Measurements from ENCODE around the gene POLE.

The POLE gene

DNA sequence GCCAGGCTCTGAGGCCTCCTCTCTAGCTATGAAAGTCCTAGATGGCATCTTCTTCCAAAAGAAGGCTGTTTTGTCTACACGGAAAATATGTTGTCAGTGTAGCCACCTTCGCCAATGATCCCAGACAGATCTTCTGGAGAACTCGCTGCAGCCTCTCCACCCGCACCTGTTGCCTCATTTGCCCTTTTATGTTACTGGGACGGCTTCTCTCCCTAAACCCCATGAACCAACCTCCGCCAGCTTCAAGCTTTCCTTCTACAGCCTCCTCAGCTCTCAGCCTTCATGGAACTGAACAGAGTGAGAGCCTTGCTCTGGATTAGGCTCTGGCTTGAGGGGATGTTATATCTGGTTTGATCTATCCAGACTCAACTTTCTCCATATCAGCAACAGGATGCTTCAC is 57.8 kb downstream of the POLE start:
- no peak for DNase-seq

DNA sequence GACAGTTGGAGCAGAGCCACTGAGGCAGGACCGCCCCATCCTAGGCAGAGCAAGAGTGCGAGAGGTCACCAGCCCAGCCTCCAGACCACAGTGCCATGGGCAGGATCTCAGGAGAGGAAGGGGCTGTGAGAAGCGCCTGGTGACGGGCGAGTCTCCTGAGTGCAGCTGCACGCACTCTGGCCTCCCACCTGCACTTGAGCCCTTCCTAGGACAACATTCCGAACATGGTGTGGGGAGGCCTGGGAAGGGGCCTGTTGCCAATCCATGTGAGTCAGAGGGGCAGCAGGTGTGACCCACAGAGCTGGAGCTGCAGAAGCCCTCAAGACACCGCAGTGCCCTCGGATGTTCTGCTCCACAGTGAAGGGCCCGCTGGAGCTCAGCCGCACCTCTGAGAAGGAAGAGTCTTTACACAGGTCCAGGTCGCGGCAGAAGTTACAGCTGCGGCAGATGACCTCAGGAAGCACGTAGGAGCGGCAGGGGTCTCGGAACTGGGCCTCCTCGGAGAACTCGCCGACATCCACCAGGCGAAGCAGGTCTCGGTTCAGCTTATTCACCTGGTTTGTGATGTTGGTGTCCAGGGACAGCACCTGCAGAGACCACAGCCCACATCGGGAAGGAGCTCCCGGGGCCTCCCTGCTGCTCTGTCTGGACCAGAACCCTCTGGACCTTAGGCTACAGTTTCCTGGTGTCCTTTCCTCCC is 61.3 kb downstream of the POLE start:
- DNase-seq: no peak

DNA sequence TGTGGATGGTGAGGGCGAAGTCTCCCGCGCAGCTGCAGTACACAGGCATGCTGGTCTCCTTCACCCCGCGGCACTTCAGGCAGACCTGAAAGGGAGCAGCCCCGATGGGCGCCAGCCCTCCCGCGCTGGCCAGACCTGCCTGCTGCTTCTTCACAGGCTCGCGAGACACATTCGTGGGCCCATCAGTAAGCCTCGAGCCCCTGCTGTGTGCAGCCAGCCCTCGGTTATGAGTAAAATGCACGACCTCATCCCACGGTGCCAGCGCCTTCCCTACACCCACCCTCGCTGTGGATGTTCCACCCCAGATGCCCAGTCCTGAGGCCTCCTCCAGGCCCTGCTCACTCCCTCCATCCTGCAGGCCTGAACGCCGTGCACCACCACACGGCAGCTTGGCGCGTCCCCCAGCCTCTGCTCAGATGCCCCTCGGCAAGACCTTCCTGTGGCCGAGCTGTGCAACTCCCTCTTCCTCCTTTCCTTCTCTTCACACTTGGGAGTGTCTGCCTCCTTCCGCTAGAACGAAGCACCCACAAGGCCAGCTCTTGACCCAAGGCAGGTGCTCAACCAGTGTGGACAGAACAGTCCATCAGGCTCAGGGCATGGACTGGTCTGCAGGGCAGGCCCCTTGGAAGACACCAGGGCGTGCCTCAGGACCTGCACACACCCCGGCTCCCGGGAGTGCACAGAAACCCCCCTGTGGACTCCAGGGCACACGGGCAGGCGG is 62.1 kb downstream of the POLE start:
- DNase-seq: no peak

DNA sequence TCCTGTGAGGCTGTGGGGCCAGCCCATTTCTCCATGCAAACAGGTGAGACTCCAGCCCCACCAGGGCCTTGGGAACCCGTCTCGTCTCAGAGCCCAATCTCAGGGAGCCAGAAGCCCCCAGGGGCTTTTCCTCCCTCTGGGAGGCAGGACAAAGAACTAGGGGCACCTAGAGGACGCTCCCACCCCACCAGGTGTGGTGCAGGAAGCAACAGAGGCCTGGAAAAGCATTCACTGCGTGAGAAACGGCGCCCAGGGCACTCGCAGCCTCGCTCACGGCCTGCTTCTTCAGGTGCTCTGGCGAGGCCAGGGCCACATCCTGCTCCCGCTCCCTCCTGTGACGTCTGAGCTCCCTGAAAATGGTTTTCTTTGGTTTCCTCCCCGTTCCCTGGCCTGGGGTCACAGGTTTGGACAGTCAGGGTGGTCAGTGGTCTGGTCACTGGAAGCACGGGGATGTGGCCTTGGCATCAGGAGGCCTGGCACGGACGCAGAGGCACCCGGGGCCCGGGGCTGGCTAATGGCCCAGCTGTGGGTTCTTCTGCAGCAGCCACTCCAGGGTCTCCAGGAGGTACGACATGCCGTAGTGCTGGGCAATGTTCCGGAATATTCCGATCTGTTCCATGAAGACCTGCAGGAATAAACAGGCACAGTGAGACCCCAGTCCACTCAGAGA is 62.8 kb downstream of the POLE start:
- DNase-seq: no peak

DNA sequence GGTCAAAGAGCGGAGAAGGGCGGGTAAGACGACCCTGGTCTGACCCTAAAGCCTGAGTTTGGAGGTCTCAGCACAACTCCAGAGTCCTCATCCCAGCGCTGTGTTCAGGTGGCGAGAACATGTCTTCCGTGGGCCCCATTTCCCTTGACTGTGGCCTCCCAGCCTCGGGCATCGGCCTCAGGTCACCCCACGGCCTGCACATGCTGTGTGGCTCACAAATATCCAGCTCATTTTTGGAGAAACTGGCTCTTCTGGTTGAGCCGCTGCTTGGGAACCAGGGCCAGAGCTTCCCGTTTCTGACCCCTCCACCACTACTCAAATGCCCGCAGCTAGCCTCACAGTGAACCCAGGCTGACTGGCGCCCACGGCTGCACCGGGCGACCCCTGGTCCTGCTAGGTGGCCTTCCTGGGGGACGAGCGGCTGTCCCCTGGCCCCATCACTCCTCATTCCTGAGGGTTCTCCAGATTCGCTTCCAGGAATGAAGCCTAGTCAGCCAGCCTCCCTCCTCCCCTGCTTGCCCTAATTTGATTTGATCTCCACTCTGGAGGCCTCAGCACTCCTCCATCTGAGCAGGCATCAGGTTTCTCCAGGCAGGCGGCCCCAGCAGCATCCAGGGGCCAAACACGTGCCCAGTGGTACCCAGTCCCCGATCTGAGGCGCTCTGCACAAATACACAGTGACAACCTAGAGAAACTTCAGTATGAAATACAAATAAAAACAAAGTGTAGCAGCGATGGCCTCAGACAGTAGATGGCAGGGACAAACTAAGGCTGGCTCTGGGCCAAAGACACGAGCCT is 63.9 kb downstream of the POLE start:
- no peak for DNase-seq

DNA sequence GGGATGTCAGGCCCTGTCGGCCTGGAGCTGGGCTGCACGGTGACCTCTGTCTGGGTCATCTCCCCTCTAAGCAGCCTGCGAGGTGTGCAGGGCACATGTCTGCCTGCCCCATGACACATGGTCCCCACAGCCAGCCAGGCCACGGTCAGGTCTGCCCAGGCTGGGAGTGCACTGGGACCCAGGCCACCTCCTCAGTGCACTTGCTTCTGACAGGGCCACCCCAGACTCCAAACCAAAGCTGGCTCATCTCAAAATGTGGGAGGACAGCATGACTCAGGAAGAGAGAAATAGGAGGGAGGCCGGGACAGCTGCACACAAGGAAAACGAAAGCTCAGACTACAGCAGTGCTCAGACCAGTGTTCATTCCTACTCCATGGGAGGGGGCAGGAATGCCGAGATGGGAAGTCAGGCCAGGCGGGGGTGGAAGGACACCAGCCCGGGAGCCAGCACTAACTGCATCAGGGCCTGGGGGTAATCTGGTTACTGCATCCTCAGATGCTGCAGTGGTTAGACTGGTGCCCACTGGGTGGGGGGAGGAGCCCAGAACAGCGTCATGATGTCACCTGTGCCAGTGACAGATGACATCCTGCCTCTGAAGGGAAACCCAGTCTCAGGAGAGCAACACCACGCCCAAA is 64.6 kb downstream of the POLE start:
- no peak for DNase-seq

DNA sequence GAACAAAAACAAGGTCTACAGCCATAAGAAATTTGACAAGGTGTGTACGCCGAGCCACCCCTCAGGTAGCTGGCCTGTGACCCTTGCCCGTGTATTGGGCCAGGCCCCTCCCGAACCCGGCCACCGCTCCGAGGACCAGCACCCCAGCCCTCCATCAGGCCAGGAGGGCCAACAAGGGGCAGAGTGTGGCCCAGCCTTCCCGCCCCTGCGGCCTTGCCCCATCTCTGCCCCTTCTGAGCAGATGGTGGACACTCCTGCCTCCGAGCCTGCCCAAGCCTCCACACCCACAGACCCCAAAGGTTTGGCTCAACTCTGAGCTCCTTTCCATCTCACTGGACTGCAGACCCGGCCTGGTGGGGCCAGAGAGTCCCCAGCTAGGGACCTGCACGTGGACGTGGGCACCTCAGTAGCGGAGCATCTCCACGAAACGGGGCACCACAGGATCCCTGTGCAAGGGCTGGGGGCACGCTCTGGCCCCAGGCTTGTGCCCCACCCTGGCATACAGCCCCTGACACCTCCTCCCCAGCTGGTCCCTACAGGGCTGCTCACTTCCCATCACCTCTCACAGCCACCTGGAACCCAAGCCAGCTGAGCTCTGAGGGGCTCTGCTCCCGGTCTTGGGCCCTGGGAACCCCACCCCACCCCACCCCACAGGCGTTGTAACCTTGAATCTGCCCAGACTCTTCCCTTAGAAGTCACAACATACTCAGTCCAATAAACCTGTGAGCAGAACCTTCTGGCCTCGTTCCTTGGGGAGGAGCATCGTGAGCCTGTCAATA is 65.3 kb downstream of the POLE start:
- DNase-seq: no peak

DNA sequence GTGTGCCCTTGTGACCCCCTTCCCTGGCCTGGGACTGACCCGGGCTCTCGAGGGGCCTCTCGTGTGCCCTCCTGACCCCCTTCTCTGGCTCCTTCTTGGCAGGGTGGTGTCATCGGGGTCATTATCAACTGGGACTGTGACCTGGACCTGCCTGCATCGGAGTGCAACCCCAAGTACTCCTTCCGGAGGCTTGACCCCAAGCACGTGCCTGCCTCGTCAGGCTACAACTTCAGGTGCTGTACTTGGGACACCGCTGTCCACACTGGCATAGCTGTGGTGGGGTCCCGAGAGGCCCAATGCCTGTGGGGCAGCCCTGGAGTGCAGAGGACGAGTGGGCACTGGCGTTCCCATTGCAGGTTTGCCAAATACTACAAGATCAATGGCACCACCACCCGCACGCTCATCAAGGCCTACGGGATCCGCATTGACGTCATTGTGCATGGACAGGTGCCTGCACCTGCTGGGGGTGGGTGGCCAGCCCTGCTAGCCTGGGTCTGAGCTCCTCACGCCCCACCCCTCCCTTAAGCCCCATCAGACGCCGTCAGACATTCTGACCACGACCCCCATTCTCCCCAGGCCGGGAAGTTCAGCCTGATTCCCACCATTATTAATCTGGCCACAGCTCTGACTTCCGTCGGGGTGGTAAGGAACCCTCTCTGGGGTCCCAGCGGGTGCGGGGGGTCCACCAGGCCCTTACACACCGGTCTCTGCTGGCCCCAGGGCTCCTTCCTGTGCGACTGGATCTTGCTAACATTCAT is 66.1 kb downstream of the POLE start:
- DNase-seq: peak in 1 of 2 experiments; percentile 10

DNA sequence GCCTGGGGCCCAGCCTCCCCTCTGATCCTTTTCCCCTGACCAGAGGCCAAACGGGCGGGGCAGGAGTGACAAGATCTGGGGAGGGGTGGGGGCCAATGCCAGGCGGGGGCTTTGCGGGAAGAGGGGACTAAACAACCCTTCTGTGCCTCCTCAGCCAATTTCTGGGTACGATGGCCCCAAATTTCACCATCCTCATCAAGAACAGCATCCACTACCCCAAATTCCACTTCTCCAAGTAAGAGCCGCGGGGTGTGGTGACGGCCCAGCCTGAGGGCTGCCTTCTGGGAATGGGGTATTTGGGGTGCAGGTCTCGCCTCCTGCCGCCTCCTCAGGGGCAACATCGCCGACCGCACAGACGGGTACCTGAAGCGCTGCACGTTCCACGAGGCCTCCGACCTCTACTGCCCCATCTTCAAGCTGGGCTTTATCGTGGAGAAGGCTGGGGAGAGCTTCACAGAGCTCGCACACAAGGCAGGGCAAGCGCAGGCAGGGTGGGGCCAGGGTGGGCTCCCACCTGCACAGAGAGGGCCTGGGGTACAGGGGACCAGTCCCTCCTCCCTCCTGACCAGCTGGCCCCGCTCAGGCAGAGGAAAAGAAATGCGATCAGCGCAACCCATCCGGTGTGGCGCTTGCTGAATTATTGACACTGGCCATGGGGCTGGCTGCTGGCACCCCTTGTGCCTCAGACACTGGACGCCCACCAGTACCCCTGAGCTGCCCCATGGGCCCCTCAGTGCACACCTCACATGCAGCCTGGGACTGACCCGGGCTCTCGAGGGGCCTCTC is 66.8 kb downstream of the POLE start:
- no peak for DNase-seq

DNA sequence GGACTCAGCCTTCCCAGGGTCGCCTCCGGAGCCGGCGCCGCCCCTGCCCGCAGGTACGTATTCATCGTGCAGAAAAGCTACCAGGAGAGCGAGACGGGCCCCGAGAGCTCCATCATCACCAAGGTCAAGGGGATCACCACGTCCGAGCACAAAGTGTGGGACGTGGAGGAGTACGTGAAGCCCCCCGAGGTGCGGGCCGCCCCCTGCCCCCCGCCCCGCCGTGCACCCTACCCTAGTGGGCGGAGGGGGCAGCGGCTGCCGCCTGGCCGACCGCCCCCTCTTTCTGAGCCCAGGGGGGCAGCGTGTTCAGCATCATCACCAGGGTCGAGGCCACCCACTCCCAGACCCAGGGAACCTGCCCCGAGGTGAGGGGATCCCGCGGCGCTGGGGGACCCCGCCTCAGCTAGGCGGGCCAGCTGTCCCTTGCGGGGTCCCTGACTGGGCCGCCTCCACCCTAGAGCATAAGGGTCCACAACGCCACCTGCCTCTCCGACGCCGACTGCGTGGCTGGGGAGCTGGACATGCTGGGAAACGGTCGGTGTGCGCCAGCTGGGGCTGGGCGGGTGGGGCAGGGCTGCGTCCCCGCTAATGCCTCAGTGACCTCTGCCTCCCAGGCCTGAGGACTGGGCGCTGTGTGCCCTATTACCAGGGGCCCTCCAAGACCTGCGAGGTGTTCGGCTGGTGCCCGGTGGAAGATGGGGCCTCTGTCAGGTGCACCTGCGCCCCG is 67.6 kb downstream of the POLE start:
- DNase-seq: no peak

DNA sequence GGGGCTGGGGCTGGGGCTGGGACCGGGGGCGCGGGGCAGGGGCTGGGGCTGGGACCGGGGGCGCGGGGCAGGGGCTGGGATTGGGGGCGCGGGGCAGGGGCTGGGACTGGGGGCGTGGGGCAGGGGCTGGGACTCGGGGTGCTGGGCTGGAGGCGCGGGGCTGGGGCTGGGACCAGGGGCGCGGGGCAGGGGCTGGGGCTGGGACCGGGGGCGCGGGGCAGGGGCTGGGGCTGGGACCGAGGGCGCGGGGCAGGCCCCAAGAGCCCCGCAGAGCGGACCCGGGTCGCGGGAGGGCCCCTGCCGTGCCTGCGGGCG is 68.1 kb downstream of the POLE start:
- no peak for DNase-seq

DNA sequence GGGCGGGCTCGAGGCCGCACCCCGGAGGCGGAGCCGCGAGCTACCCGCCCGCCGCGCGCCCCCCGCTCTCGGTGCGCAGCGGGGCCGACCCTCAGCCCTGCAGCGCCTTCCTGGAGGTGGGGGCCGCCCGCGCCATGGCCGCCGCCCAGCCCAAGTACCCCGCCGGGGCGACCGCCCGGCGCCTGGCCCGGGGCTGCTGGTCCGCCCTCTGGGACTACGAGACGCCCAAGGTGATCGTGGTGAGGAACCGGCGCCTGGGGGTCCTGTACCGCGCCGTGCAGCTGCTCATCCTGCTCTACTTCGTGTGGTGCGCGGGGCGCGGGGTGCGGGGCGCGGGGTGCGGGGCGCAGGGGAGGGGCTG is 68.5 kb downstream of the POLE start, which contains the start of gene P2RX2:
Gene P2RX2 (plus strand): TSS at position 94 of the 361 bp plus-strand sequence. CDS start 41 bp downstream, at position 135.
- DNase-seq: no peak

DNA sequence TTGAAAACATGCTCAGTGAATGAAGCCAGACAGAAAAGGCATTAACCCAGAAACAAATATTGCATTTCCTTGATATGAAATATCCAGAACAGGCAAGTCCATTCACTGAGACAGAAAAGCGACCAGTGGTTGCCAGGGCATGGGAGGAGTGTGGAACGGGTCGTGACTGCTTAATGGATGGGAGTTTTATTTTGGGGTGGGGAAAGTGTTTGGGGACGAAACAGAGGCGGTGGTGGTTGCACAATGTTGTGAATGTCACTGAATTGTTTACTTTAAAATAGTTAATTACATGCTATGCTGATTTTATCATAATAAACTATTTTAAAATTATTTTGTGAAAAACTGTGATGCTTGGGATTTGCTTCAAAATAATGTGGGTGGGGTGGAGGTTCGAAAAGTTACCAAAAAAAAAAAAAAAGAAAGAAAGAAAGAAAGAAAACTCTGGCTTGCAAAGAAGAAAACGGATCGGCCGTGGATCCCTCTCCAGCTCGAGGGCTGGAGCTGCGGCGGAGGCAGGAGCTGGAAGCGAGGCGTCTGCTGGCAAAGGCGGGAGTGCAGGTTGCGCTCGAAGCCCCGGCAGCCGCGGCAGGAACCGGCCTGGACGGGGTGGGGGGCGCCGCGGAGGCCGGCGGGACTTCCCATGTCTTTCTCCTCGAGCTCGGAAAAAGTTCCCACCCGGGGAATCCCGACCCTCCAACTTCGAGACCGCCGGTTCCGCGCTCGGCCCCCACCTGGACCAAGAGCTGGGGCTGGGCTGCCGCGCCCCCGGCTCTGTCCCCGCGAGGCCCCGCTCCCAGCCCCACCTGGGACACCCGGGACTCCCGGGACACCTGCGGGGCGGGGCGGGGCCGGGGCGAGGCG is 69.1 kb downstream of the POLE start:
- DNase-seq: no peak

DNA sequence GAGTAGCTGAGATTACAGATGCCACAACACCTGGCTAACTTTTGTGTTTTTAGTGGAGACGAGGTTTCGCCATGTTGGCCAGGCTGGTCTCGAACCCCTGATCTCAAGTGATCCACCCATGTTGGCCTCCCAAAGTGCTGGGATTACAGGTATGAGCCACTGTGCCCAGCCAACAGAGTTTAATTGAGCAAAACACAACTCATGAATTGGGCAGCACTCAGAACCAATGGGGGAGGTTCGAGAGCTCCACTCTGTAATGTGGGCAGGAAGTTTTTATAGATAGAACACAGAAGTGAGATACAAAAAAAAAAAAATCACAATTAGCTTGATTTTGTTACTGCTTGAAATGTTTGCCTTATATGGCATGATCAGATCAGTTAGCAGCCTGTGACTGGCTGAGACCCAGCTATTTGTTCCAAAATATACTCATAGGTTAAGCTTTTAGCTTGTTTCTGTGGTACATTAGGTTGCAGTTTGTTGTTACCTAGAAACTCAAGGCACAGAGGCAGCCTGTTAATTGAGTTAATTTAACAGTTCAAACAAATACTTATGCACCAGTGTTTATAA is 69.9 kb downstream of the POLE start:
- DNase-seq: no peak

DNA sequence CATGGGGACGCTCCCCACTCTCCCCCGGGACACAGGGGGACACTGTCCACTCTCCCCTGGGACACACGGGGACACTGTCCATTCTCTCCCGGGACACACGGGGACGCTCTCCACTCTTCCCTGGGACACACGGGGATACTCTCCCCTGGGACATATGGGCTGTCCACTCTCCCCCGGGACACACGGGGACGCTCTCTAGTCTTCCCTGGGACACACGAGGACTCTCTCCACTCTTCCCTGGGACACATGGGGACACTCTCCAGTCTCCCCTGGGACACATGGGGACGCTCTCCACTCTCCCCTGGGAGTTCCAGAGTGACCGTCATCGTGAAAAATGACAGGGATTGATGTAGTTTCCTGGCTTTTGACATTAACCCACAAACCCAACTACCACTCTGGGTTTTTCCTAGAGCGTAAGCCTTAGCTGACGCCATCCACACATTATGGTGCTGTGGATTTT is 71.5 kb downstream of the POLE start:
- DNase-seq: no peak

DNA sequence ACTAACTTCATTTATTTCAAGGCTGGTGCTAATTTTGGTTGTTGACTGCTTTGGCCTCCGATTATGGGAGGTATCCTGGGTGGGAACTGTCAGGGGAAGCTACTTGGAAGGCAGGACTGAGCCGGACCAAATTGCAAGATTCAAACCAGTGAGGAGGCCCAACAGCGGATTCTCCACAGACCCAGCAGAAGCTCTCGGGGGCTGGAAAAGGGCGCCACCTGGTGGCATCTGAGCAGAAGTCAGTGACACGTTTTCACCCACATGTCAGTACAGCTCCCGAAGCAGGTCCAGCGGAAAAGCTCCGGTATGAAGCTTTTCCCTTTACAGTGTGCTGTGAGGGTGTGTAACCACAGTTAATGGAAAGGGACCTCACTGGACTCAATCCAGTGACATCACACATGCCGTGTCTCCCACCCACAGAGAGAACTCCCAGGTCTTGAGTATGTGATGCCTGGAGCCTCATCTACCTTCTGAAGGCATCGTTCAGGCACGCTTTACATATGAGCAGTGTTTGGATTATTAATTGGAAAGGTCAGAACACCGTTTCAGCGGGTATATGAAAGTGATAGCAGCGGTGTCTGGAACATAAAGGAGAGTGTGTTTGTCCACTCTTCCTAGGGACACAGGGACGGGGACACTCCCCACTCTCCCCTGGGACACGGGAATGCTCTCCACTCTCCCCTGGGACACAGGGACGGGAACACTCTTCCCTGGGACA is 72.1 kb downstream of the POLE start:
- peak; percentile 83 to 85 for DNase-seq

DNA sequence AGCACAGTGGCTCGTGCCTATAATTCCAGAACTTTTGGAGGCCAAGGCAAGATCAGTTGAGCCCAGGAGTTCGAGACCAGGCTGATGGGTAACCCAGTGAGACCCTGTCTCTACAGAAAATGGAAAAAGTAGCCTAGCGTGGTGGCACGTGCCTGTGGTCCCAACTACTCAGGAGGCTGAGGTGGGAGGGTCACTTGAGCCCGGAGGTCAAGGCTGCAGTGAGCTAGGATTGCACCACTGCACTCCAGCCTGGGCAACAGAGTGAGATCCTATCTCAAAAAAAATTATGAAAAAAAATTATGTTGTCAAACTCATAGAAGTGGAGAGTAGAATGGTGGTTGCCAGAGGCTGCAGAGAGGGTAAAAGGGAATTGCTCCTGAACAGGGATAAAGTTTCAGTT is 73.1 kb downstream of the POLE start:
- no peak for DNase-seq

DNA sequence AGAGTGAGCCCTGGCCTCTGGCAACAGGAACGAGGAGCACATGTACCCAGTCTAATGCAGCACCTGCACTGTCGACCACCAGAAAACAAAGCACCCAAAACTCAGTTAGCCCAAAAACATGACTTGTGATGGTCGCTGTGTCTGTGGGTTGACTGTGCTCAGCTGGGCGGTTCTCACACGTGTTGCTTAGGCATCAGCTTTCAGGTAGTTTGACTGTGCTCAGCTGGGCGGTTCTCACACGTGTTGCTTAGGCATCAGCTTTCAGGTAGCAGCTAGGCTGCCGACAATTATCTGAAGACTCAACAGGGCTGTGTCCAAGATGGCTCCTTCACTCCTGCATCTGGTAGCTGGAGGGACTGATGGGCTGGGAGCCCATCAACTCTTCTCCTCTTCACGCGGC is 75.5 kb downstream of the POLE start:
- no peak for DNase-seq

All from NCI-H2081 (cell line).